GM18951 (cell line): ENCODE measurements around the gene KRT2.

Experiments used
- POLR2A ChIP-seq: IDR thresholded peaks from 4 replicates; pipeline ENCODE4 v1.6.1; 2011; ENCODE audit warnings: mild to moderate bottlenecking; ENCODE audit not compliant: insufficient read length, insufficient read depth; ENCODE audit errors: extremely low read depth
- in situ Hi-C: fragments of 300-500 bp; cut with MboI; formaldehyde crosslinking; loops from one replicate; pipeline ENCODE4 v1.12.0; 2022; ENCODE audit warnings: low sequenced_read_pairs, mixed read lengths, inconsistent platforms; ENCODE audit not compliant: unreplicated experiment

Gene KRT2

GRCh38 chr12:52618866-52619265, 33.1 kb downstream of the KRT2 start:
- in situ Hi-C loops: no loop called here

GRCh38 chr12:52618216-52618615, 33.8 kb downstream of the KRT2 start, which contains the start of gene KRT73:
Gene KRT73 (minus strand): TSS chr12:52618559. CDS start chr12:52618524, 35 bp downstream.
- in situ Hi-C loops: no loop called here
- no peak for TF ChIP-seq POLR2A

More at GRCh38 chr12:52618866-52619265, 33.1 kb downstream of the KRT2 start:
- no peak for TF ChIP-seq POLR2A

DNA sequence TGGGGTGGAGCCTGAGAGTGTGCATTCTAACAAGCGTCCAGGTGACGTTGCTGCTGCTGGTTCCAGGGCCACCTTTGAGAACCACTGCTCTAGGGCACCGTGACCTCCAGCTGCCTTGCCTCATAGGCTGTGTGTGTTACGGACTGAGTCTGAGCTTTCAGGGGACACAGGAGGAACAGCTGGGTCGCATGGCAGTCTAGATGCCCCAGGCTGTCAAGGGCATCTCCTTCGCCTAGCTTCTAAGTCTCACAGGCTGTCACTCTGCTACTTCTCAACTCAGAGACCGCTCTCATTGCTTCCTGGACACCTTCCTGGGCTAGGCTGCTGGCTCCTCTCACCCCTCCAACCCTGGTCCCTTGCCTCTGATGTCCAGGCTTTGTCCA, 34.6 kb downstream of the KRT2 start:
- in situ Hi-C loops: no loop called here
- TF ChIP-seq POLR2A: no peak

GRCh38 chr12:52616680-52617402, 35.2 kb downstream of the KRT2 start:
- in situ Hi-C loops: no loop called here
- TF ChIP-seq POLR2A: no peak

DNA sequence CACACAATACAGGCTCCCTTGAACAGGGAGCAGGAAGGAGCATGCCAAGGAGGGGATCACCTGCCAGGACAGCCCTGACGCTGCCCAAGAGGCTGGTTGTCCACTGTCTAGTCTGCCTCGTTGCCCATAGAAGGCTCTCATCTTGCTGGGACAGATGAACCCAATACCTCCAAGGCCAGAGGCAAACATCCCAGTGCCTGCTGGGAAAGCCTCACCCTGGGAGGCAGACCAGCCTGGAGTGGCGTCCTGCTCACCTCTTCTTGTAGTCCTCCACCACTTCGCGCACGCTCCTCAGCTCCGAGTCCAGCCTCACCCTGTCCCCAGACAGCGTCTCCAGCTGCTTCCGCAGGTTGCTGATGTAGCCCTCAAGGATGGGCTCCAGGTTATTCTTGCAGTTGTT, 36.1 kb downstream of the KRT2 start:
- in situ Hi-C loops: no loop called here
- TF ChIP-seq POLR2A: no peak

DNA sequence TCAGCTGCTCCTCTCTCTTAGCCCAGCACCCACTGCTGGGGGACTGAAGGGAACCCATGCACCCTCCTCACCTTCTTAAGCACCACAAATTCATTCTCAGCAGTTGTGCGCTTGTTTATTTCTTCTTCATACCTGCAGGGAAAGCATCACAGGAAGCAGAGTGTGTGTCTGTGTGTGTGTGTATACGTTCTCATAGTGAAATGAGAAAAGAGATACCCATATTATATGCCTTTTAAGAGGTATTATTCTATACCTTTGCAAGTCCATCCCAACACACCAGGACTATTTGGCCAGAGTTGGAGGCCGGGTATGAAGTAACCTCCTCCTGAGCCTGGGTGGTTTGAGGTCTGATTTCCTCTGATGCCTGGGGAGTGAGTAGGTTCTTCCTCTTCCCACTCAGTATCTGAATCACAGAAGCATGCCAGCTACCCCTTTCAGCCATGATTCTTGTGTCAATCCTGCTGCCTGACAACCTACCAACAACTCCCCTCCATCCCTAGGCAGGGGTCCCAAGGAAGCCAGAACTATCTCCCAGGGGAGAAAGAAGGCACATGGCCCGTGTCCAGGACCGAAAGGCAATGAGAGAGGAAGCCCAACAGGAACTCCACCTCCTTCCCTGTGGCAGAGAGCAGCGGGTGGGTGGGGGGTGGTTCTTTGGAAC, 36.7 kb downstream of the KRT2 start:
- in situ Hi-C loops: no loop called here

GRCh38 chr12:52614381-52615207, 37.4 kb downstream of the KRT2 start:
- in situ Hi-C loops: no loop called here
- TF ChIP-seq POLR2A: no peak

More for the DNA sequence above, 36.7 kb downstream of the KRT2 start:
- TF ChIP-seq POLR2A: no peak

GRCh38 chr12:52613384-52614030, 38.5 kb downstream of the KRT2 start:
- in situ Hi-C loops: no loop called here
- no peak for TF ChIP-seq POLR2A

- in situ Hi-C loops: no loop called here
- no peak for TF ChIP-seq POLR2A
These were observed 39.3 kb downstream of the KRT2 start for GRCh38 chr12:52612431-52613383.

- no peak for TF ChIP-seq POLR2A
- in situ Hi-C loops: no loop called here
These were observed 40.9 kb downstream of the KRT2 start for GRCh38 chr12:52611080-52611468.

GRCh38 chr12:52608826-52609630, 43.0 kb downstream of the KRT2 start:
- in situ Hi-C loops: no loop called here
- TF ChIP-seq POLR2A: no peak

- no peak for TF ChIP-seq POLR2A
- in situ Hi-C loops: no loop called here
These were observed 43.9 kb downstream of the KRT2 start for GRCh38 chr12:52608161-52608560.

DNA sequence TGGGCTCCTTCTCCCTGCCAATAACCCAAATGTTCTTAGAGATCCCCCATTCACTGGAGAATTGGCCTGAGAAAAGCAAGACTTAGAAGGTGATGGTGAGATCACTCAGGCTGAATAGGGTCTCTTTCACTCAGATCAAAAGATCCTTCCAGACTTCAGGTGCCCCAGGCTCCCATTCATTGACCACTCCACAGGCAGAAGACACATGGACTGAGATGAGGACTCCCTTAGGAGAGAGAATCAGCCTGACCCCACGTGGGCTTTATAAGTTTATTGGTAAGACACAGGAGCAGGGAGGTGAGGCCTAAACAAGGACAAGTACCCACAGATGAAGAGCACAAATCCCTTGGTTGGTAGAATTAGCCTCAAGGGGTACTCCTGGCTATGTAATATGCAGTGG, 44.7 kb downstream of the KRT2 start:
- TF ChIP-seq POLR2A: no peak
- in situ Hi-C loops: no loop called here
